HEK293 (cell line): ENCODE measurements around the gene SPPL2C.

ENCODE experiments used
- CTCF ChIA-PET: fragments of 350-600 bp; formaldehyde crosslinking; extraction: SDS; loops from one replicate; lab custom pipeline; 2021; ENCODE audit warnings: antibody characterized with exemption; lab: Yijun Ruan, JAX
- POLR2A ChIA-PET: fragments of 300-600 bp; formaldehyde crosslinking; extraction: SDS; loops from one replicate; lab custom pipeline; 2020; ENCODE audit warnings: antibody characterized with exemption, inconsistent platforms; lab: Yijun Ruan, JAX
- H3K27ac ChIP-seq: fragments of 200-500 bp; sonication (Bioruptor generic); 2 replicates; pipeline ENCODE4 v1.5.1; 2014; ENCODE audit warnings: low read depth, low read length, control low read depth, inconsistent platforms; ENCODE audit errors: extremely low read depth
- H3K36me3 ChIP-seq, 2 experiments: fragments of 200-500 bp in 1 of 2; sonication (Bioruptor generic) in 1 of 2; 1 replicate in 1 of 2; 2 replicates in 1 of 2; pipeline ENCODE4 v1.5.1; 2014 to 2017; ENCODE audit warnings: inconsistent platforms in 2 of 2, low read length in 2 of 2; ENCODE audit not compliant: control insufficient read depth in 2 of 2, insufficient read depth in 1 of 2
- H3K4me1 ChIP-seq: fragments of 200-500 bp; sonication (Bioruptor generic); 2 replicates; pipeline ENCODE4 v1.5.1; 2014; ENCODE audit warnings: mild to moderate bottlenecking, low read length, inconsistent platforms; ENCODE audit not compliant: control insufficient read depth, insufficient read depth
- H3K4me3 ChIP-seq: 2 replicates; pipeline ENCODE4 v1.5.1; 2011; ENCODE audit warnings: low read depth, mild to moderate bottlenecking, control low read depth, low read length, moderate library complexity
- H3K9me3 ChIP-seq: fragments of 200-500 bp; sonication (Bioruptor generic); 2 replicates; pipeline ENCODE4 v1.5.1; 2014; ENCODE audit warnings: low read depth, low read length, inconsistent platforms; ENCODE audit not compliant: control insufficient read depth, insufficient read depth
- EGR2 ChIP-seq: fragments of 450-650 bp; formaldehyde crosslinking; IDR thresholded peaks from 2 replicates; pipeline ENCODE4 v1.5.1; 2016; ENCODE audit warnings: low read depth, missing biosample characterization, missing genetic modification characterization
- GFI1B ChIP-seq: fragments of 450-650 bp; formaldehyde crosslinking; IDR thresholded peaks from 2 replicates; pipeline ENCODE4 v1.5.1; 2016; ENCODE audit warnings: missing biosample characterization, missing genetic modification characterization
- ZBTB17 ChIP-seq: fragments of 450-650 bp; formaldehyde crosslinking; IDR thresholded peaks from 2 replicates; pipeline ENCODE4 v1.5.1; 2016; ENCODE audit warnings: missing biosample characterization, missing genetic modification characterization
- ZBTB44 ChIP-seq: fragments of 450-650 bp; IDR thresholded peaks from 2 replicates; pipeline ENCODE4 v1.5.1; 2018; ENCODE audit warnings: missing biosample characterization, mild to moderate bottlenecking, missing genetic modification characterization
- ZFHX2 ChIP-seq: fragments of 450-650 bp; formaldehyde crosslinking; conservative IDR thresholded peaks from 2 replicates; pipeline ENCODE4 v1.5.1; 2016; ENCODE audit warnings: missing biosample characterization, missing genetic modification characterization
- ZNF221 ChIP-seq: fragments of 450-650 bp; formaldehyde crosslinking; IDR thresholded peaks from 2 replicates; pipeline ENCODE4 v1.5.1; 2017; ENCODE audit warnings: missing biosample characterization, missing genetic modification characterization, borderline replicate concordance
- ZNF302 ChIP-seq: fragments of 450-650 bp; formaldehyde crosslinking; IDR thresholded peaks from 2 replicates; pipeline ENCODE4 v1.5.1; 2016; ENCODE audit warnings: missing biosample characterization, missing genetic modification characterization, low read depth
- ZNF423 ChIP-seq: fragments of 450-650 bp; formaldehyde crosslinking; IDR thresholded peaks from 2 replicates; pipeline ENCODE4 v1.5.1; 2016; ENCODE audit warnings: missing biosample characterization, missing genetic modification characterization
- ZNF555 ChIP-seq: fragments of 450-650 bp; formaldehyde crosslinking; conservative IDR thresholded peaks from 2 replicates; pipeline ENCODE4 v1.5.1; 2017; ENCODE audit warnings: missing biosample characterization, mild to moderate bottlenecking, missing genetic modification characterization, inconsistent platforms
- ZNF580 ChIP-seq: fragments of 450-650 bp; formaldehyde crosslinking; IDR thresholded peaks from 2 replicates; pipeline ENCODE4 v1.5.1; 2016; ENCODE audit warnings: missing biosample characterization, missing genetic modification characterization
- ZNF629 ChIP-seq: fragments of 450-650 bp; formaldehyde crosslinking; IDR thresholded peaks from 2 replicates; pipeline ENCODE4 v1.5.1; 2017; ENCODE audit warnings: missing biosample characterization, missing genetic modification characterization
- ZNF658 ChIP-seq: fragments of 450-650 bp; formaldehyde crosslinking; IDR thresholded peaks from 2 replicates; pipeline ENCODE4; 2016; ENCODE audit warnings: missing biosample characterization, missing genetic modification characterization
- ZNF791 ChIP-seq: fragments of 450-650 bp; formaldehyde crosslinking; IDR thresholded peaks from 2 replicates; pipeline ENCODE4 v1.5.1; 2016; ENCODE audit warnings: missing biosample characterization, missing genetic modification characterization
- TF ChIP-seq, protein P1 (sequence below): fragments of 450-650 bp; formaldehyde crosslinking; IDR thresholded peaks from 2 replicates; pipeline ENCODE4 v1.5.1; 2016; ENCODE audit warnings: missing biosample characterization, missing genetic modification characterization
- TF ChIP-seq, protein P2 (sequence below): fragments of 450-650 bp; formaldehyde crosslinking; IDR thresholded peaks from 2 replicates; pipeline ENCODE4 v1.5.1; 2016; ENCODE audit warnings: missing biosample characterization, missing genetic modification characterization
- TF ChIP-seq, protein P3 (sequence below): fragments of 450-650 bp; formaldehyde crosslinking; conservative IDR thresholded peaks from 2 replicates; pipeline ENCODE4 v1.5.1; 2016; ENCODE audit warnings: low read depth, missing biosample characterization, missing genetic modification characterization

SPPL2C gene

DNA sequence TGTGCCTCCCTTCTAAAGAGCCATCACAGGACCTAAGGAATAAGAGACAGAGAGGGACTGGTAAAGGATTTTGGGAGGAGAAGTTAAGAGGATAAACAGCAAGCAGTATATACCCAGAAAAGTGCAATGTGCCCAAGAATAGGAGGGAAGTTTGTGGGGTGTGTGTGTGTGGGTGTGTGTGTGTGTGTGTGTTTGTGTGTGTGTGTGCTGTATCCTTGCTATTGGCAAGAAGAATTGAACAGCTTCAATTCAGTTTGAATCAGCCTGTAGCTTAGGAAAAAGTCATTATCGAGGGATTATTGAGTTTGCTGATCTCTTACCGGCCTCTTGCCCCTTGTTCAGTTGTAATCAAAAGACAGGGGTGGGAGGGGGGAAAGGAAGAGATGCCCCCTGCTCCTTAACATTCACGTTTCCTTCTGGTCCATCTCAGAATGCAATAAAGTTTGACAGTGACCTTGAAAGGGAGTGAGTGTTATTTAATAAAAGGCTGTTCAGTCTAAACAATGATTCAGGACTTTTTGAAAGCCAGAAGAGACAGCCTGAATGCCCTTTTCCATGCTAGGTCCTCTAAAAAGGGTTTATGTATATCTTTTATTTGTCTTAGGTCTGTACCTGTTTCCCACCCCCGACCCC is 25.8 kb downstream of the SPPL2C start (continued):
- TF ChIP-seq ZFHX2 (tag by site-specific recombination), result peak; percentile 97

DNA sequence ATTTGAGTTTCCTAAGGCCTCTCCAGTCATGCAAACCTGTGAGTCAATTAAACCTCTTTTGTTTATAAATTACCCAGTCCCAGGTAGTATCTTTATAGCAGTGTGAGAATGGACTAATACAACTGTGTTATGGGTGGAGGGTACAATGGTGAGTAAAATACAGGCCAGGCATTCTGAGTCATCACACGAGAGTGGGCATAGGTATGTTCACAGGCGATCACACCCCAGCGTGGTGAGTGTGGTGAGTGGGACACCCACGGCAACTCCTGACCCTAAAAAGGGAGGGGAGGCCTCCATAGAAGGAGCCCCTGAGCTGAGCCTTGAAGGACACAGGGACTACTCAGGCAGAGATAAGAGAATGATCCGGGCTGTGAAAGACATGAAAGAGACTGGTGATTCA is 27.0 kb downstream of the SPPL2C start:
- H3K36me3 ChIP-seq, result no peaks in the 10 kb centered on the region
- ChIA-PET POLR2A (no interaction called here), CTCF (interaction anchor here (0.6 to 1.4 kb wide), 4 partner anchors 20 to 593 kb away, joined by 3 to 4 read pairs (median 3); no protein-coding TSS in a partner anchor)
- H3K27ac ChIP-seq, result no peak overlapping the region
- no peak overlapping the region for H3K4me3 ChIP-seq
- H3K4me1 ChIP-seq, result no peaks in the 10 kb centered on the region
- TF ChIP-seq ZNF791 (tag by site-specific recombination) (no peak), ZNF580 (tag by site-specific recombination) (no peak), ZNF423 (tag by site-specific recombination) (no peak), ZNF302 (tag by site-specific recombination) (no peak), ZNF555 (tag by site-specific recombination) (no peak), ZNF221 (tag by site-specific recombination) (no peak), ZFHX2 (tag by site-specific recombination) (peak; percentile 84), ZNF658 (tag by site-specific recombination) (no peak), ZBTB17 (tag by site-specific recombination) (no peak), EGR2 (tag by site-specific recombination) (peak; percentile 71)
- TF ChIP-seq, protein P1, sequence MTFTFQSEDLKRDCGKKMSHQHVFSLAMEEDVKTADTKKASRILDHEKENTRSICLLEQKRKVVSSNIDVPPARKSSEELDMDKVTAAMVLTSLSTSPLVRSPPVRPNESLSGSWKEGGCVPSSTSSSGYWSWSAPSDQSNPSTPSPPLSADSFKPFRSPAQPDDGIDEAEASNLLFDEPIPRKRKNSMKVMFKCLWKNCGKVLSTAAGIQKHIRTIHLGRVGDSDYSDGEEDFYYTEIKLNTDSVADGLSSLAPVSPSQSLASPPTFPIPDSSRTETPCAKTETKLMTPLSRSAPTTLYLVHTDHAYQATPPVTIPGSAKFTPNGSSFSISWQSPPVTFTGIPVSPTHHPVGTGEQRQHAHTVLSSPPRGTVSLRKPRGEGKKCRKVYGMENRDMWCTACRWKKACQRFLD, result no peak
- no peaks in the 10 kb centered on the region for H3K9me3 ChIP-seq

- ChIA-PET POLR2A (no interaction called here), CTCF (interaction anchor here (0.7 to 1.9 kb wide), 7 partner anchors 11 to 225 kb away, joined by 3 to 8 read pairs (median 6); no protein-coding TSS in a partner anchor)
- Histone ChIP-seq H3K27ac (no peak overlapping the region), H3K36me3 (no peaks in the 10 kb centered on the region), H3K4me3 (no peak overlapping the region), H3K4me1 (no peaks in the 10 kb centered on the region), H3K9me3 (no peaks in the 10 kb centered on the region)
- TF ChIP-seq, protein P2, sequence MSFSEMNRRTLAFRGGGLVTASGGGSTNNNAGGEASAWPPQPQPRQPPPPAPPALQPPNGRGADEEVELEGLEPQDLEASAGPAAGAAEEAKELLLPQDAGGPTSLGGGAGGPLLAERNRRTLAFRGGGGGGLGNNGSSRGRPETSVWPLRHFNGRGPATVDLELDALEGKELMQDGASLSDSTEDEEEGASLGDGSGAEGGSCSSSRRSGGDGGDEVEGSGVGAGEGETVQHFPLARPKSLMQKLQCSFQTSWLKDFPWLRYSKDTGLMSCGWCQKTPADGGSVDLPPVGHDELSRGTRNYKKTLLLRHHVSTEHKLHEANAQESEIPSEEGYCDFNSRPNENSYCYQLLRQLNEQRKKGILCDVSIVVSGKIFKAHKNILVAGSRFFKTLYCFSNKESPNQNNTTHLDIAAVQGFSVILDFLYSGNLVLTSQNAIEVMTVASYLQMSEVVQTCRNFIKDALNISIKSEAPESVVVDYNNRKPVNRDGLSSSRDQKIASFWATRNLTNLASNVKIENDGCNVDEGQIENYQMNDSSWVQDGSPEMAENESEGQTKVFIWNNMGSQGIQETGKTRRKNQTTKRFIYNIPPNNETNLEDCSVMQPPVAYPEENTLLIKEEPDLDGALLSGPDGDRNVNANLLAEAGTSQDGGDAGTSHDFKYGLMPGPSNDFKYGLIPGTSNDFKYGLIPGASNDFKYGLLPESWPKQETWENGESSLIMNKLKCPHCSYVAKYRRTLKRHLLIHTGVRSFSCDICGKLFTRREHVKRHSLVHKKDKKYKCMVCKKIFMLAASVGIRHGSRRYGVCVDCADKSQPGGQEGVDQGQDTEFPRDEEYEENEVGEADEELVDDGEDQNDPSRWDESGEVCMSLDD, result no peak
- TF ChIP-seq ZNF629 (tag by site-specific recombination), result no peak
- TF ChIP-seq GFI1B (tag by site-specific recombination), result no peak
- TF ChIP-seq, protein P3, sequence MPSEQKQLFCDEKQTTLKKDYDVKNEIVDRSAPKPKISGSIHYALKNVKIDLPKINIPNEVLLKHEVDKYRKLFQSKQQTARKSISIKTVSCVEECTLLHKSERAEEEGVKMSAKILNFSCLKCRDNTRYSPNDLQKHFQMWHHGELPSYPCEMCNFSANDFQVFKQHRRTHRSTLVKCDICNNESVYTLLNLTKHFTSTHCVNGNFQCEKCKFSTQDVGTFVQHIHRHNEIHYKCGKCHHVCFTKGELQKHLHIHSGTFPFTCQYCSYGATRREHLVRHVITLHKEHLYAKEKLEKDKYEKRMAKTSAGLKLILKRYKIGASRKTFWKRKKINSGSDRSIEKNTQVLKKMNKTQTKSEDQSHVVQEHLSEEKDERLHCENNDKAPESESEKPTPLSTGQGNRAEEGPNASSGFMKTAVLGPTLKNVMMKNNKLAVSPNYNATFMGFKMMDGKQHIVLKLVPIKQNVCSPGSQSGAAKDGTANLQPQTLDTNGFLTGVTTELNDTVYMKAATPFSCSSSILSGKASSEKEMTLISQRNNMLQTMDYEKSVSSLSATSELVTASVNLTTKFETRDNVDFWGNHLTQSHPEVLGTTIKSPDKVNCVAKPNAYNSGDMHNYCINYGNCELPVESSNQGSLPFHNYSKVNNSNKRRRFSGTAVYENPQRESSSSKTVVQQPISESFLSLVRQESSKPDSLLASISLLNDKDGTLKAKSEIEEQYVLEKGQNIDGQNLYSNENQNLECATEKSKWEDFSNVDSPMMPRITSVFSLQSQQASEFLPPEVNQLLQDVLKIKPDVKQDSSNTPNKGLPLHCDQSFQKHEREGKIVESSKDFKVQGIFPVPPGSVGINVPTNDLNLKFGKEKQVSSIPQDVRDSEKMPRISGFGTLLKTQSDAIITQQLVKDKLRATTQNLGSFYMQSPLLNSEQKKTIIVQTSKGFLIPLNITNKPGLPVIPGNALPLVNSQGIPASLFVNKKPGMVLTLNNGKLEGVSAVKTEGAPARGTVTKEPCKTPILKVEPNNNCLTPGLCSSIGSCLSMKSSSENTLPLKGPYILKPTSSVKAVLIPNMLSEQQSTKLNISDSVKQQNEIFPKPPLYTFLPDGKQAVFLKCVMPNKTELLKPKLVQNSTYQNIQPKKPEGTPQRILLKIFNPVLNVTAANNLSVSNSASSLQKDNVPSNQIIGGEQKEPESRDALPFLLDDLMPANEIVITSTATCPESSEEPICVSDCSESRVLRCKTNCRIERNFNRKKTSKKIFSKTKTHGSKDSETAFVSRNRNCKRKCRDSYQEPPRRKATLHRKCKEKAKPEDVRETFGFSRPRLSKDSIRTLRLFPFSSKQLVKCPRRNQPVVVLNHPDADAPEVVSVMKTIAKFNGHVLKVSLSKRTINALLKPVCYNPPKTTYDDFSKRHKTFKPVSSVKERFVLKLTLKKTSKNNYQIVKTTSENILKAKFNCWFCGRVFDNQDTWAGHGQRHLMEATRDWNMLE (tag by site-specific recombination), result no peak
- no peak for TF ChIP-seq ZBTB44 (tag by site-specific recombination)
Observed at GRCh38 chr17:45873728-45874127, 29.0 kb downstream of the SPPL2C start.
